B cell (primary cell): ENCODE measurements around the gene LRRC15. TPM values are rescaled to one million over a fixed set of nuclear protein-coding genes. Genes with fewer than 3 reads are reported as not detected.

Source experiments
- ATAC-seq: fragments of 200-7000 bp; cut with Tn5 transposase; one replicate; pipeline ENCODE4 v1.10.0; 2021; ENCODE audit warnings: low read depth, mild to moderate bottlenecking, moderate number of reproducible peaks, moderate library complexity
- CTCF ChIA-PET: fragments of 350-600 bp; sonication (Branson Sonifier 250); formaldehyde crosslinking; loops from one replicate; lab custom pipeline; 2021; ENCODE audit warnings: antibody characterized with exemption, inconsistent platforms; lab: Charles Lee
- POLR2A ChIA-PET: fragments of 350-600 bp; sonication (Branson Sonifier 250); formaldehyde crosslinking; loops from one replicate; lab custom pipeline; 2021; ENCODE audit warnings: antibody characterized with exemption; lab: Charles Lee
- DNase-seq: peaks from one replicate; pipeline ENCODE4 v3.0.0; 2013
- H2AFZ ChIP-seq: 2 replicates; pipeline ENCODE4 v1.6.1; 2012; ENCODE audit warnings: mild to moderate bottlenecking, low read depth, low read length; ENCODE audit not compliant: insufficient read depth, poor library complexity, severe bottlenecking
- H3K27ac ChIP-seq, 2 donors: 1 replicate in 1 of 2; 2 replicates in 1 of 2; pipeline ENCODE4 v1.5.1; 2012 to 2013; ENCODE audit warnings: low read length in 2 of 2, mild to moderate bottlenecking in 2 of 2, moderate library complexity in 1 of 2
- H3K27me3 ChIP-seq, 4 experiments: fragments of 200-600 bp in 1 of 4; sonication (generic) in 1 of 4; replicated peaks in 1 of 4; 1 replicate in 2 of 4; 2 replicates in 2 of 4; pipeline versions ENCODE4 v1.6.1 to v1.7.0; 2013 to 2016; ENCODE audit warnings: low read length in 3 of 4, mild to moderate bottlenecking in 2 of 4, mixed read lengths in 1 of 4, moderate library complexity in 1 of 4; ENCODE audit not compliant: insufficient read depth in 4 of 4, control insufficient read depth in 3 of 4; ENCODE audit errors: control extremely low read depth in 1 of 4
- H3K36me3 ChIP-seq, 2 experiments: replicated peaks in 1 of 2; 1 replicate in 1 of 2; 2 replicates in 1 of 2; pipeline versions ENCODE4 v1.6.1 to v1.7.1; 2013; ENCODE audit warnings: low read length in 1 of 2; ENCODE audit not compliant: insufficient read depth in 2 of 2, control insufficient read depth in 1 of 2; ENCODE audit errors: control extremely low read depth in 1 of 2, extremely low read depth in 1 of 2
- H3K4me1 ChIP-seq, 2 donors: fragments of 200-600 bp in 1 of 2; sonication (generic) in 1 of 2; 1 replicate in 1 of 2; 2 replicates in 1 of 2; pipeline versions ENCODE4 v1.5.1 to v1.6.1; 2013 to 2017; ENCODE audit warnings: low read length in 2 of 2; ENCODE audit not compliant: control insufficient read depth in 2 of 2, insufficient read depth in 2 of 2
- H3K4me2 ChIP-seq: replicated peaks from 2 replicates; pipeline ENCODE3; 2012; ENCODE audit warnings: mild to moderate bottlenecking, low read depth, low read length; ENCODE audit not compliant: poor library complexity, severe bottlenecking
- H3K4me3 ChIP-seq, 5 experiments: fragments of 200-600 bp in 1 of 5; sonication (generic) in 1 of 5; 1 replicate in 3 of 5; 2 replicates in 2 of 5; pipeline versions ENCODE4 v1.5.1 to v1.7.0; 2011 to 2016; ENCODE audit warnings: low read length in 4 of 5, mild to moderate bottlenecking in 4 of 5, low read depth in 2 of 5, control low read depth in 1 of 5, moderate library complexity in 1 of 5; ENCODE audit not compliant: insufficient read depth in 1 of 5; ENCODE audit errors: control extremely low read depth in 1 of 5, extremely low read depth in 1 of 5
- H3K79me2 ChIP-seq: fragments of 200-600 bp; sonication (generic); one replicate; pipeline ENCODE4 v1.6.0; 2016; ENCODE audit warnings: low read length; ENCODE audit not compliant: control insufficient read depth, insufficient read depth
- H3K9ac ChIP-seq: fragments of 200-600 bp; sonication (generic); 2 replicates; pipeline ENCODE4 v1.6.1; 2017; ENCODE audit warnings: mild to moderate bottlenecking, low read length, moderate library complexity
- H3K9me3 ChIP-seq, 3 donors: one replicate each; pipeline versions ENCODE4 v1.6.1 to v1.7.1; 2013; ENCODE audit warnings: low read length in 2 of 3; ENCODE audit not compliant: control insufficient read depth in 2 of 3, insufficient read depth in 1 of 3; ENCODE audit errors: control extremely low read depth in 1 of 3
- H4K20me1 ChIP-seq: 2 replicates; pipeline ENCODE4 v1.6.0; 2012; ENCODE audit warnings: mild to moderate bottlenecking, low read length; ENCODE audit not compliant: insufficient read depth, control insufficient read depth, poor library complexity, severe bottlenecking
- H3K27ac Mint-ChIP-seq: one replicate; pipeline ENCODE4 v1.8.0; 2021; ENCODE audit warnings: mixed read lengths
- H3K27me3 Mint-ChIP-seq: one replicate; pipeline ENCODE4 v1.8.0; 2021; ENCODE audit warnings: mixed read lengths
- H3K4me1 Mint-ChIP-seq: one replicate; pipeline ENCODE4 v1.8.0; 2021; ENCODE audit warnings: mixed read lengths
- H3K4me3 Mint-ChIP-seq: one replicate; pipeline ENCODE4 v1.8.0; 2021; ENCODE audit warnings: mixed read lengths
- H3K9me3 Mint-ChIP-seq: one replicate; pipeline ENCODE4 v1.8.0; 2022; ENCODE audit warnings: mixed read lengths; ENCODE audit not compliant: insufficient read depth
- CTCF ChIP-seq: fragments of 200-600 bp; IDR thresholded peaks from one replicate; pipeline ENCODE4 v1.8.0; 2022; ENCODE audit warnings: antibody characterized with exemption, mild to moderate bottlenecking
- EZH2 ChIP-seq: IDR thresholded peaks from 2 replicates; pipeline ENCODE4 v1.6.1; 2012; ENCODE audit warnings: borderline replicate concordance, low read depth, mild to moderate bottlenecking, moderate library complexity, low read length; ENCODE audit not compliant: insufficient read depth, poor library complexity, severe bottlenecking
- WGBS: methylation state at CpG from one replicate; pipeline ENCODE4 v1.1.5; 2013; ENCODE audit warnings: missing lambda C conversion rate; ENCODE audit not compliant: insufficient coverage; 5-methylcytosine and 5-hydroxymethylcytosine counted together
- intact Hi-C: fragments of 100-400 bp; cut with micrococcal nuclease; formaldehyde crosslinking; loops from one replicate; pipeline ENCODE4 v1.10.0; 2022
- polyA plus RNA-seq: library from polyadenylated mRNA; depleted of rRNA; stranded (reverse); fragments of >200 nt; gene quantifications from 2 replicates; pipeline ENCODE4 v1.2.3, GENCODE V29; 2012
- total RNA-seq, 2 donors: library from RNA; stranded (reverse); fragments of 120-200 nt in 1 of 2; gene quantifications; 1 replicate in 1 of 2; 2 replicates in 1 of 2; pipeline versions ENCODE4 v1.2.3 to v1.2.4, GENCODE V29; 2013 to 2022

The LRRC15 gene
- total and polyA plus RNA-seq, 2 donors (not counting 1 experiment from before 2014, with no cell fraction given): not detected

- Mint-ChIP-seq H3K27ac (no peak overlapping the region), H3K4me3 (no peak overlapping the region), H3K4me1 (no peaks in the 10 kb centered on the region), H3K9me3 (no peaks in the 10 kb centered on the region), H3K27me3 (peaks cover 18% of the 10 kb centered on the region)
- H2AFZ ChIP-seq: no peak overlapping the region
- ChIA-PET CTCF (interaction anchor here (1.9 kb wide), 1 partner anchor 12 kb away, joined by 5 read pairs; no protein-coding TSS in a partner anchor), POLR2A (no interaction called here)
- H3K36me3 ChIP-seq: no peaks in the 10 kb centered on the region
- TF ChIP-seq CTCF: no peak
- no peak for TF ChIP-seq EZH2
- WGBS: 72% methylated on average over 2 of the region's 2 CpGs
- peaks cover 0 to 3% (median 0%) of the 10 kb centered on the region in 4 experiments for H3K27me3 ChIP-seq
- no peak overlapping the region for H3K4me2 ChIP-seq
- H3K79me2 ChIP-seq: no peaks in the 10 kb centered on the region
- DNase-seq: no peak
- no peak overlapping the region for H3K27ac ChIP-seq
- H4K20me1 ChIP-seq: no peaks in the 10 kb centered on the region
- no peaks in the 10 kb centered on the region for H3K4me1 ChIP-seq
- H3K9ac ChIP-seq: no peak overlapping the region
- intact Hi-C loops: no loop called here
- H3K9me3 ChIP-seq: no peaks in the 10 kb centered on the region
- H3K4me3 ChIP-seq: no peak overlapping the region
- no peak for ATAC-seq
These were observed 15.2 kb downstream of the LRRC15 start for GRCh38 chr3:194354315-194354714.

GRCh38 chr3:194352667-194353246 lies 16.8 kb downstream of the LRRC15 start:
- intact Hi-C loops: no loop called here
- DNase-seq: no peak
- no peaks in the 10 kb centered on the region for H3K27me3 ChIP-seq
- H3K9ac ChIP-seq: no peak overlapping the region
- Mint-ChIP-seq H3K27me3 (peaks cover 12% of the 10 kb centered on the region), H3K27ac (no peak overlapping the region), H3K9me3 (no peaks in the 10 kb centered on the region), H3K4me1 (no peaks in the 10 kb centered on the region), H3K4me3 (no peak overlapping the region)
- H3K4me3 ChIP-seq: no peak overlapping the region
- H3K4me2 ChIP-seq: no peak overlapping the region
- no peak overlapping the region for H2AFZ ChIP-seq
- ChIA-PET CTCF (interaction anchor here (0.6 to 0.7 kb wide), 2 partner anchors 45 to 50 kb away, joined by 3 read pairs; no protein-coding TSS in a partner anchor), POLR2A (no interaction called here)
- no peaks in the 10 kb centered on the region for H3K4me1 ChIP-seq
- WGBS: 95% methylated on average over 9 of the region's 10 CpGs
- ATAC-seq: no peak
- H4K20me1 ChIP-seq: no peaks in the 10 kb centered on the region
- no peaks in the 10 kb centered on the region for H3K36me3 ChIP-seq
- TF ChIP-seq CTCF (no peak), EZH2 (no peak)
- no peaks in the 10 kb centered on the region for H3K79me2 ChIP-seq
- H3K27ac ChIP-seq: no peak overlapping the region
- no peaks in the 10 kb centered on the region for H3K9me3 ChIP-seq
